Measurements from ENCODE around the gene TLCD3B. TPM values are rescaled to one million over a fixed set of nuclear protein-coding genes. Genes with fewer than 3 reads are reported as not detected.

Gene TLCD3B
- total RNA-seq, 1 experiment from 2014 or later = 20.9 TPM

GRCh38 chr16:29982560-29983419, 48.3 kb downstream of the TLCD3B start:
- no peaks in the 10 kb centered on the region for H3K79me1 ChIP-seq (ENCODE audit: insufficient read depth, low read depth, low read length, poor library complexity, severe bottlenecking)
- DNase-seq = no peak
- H3K36me3 Mint-ChIP-seq (ENCODE audit: insufficient read depth in 1 of 3, low read depth in 3 of 3) = peaks cover 54 to 87% (median 82%) of the 10 kb centered on the region in 3 experiments

More at GRCh38 chr16:29982560-29983419, 48.3 kb downstream of the TLCD3B start:
- H3K27me3 ChIP-seq (ENCODE audit: insufficient read depth, low read length) = no peaks in the 10 kb centered on the region
- no CpG with 5 or more reads among the region's 24 CpGs for WGBS (ENCODE audit: extremely low coverage, insufficient read length, low lambda C conversion rate)
- Mint-ChIP-seq H3K27me3 (ENCODE audit: low read depth) (no peaks in the 10 kb centered on the region), H3K4me3 (no peak overlapping the region), H3K27ac (no peak overlapping the region; a peak in 1 of 7 replicates), H3K4me1 (no peaks in the 10 kb centered on the region), H3K9me3 (no peaks in the 10 kb centered on the region)
- H3K4me2 ChIP-seq (ENCODE audit: insufficient read depth, insufficient read length, low read length) = no peak overlapping the region
- no peak overlapping the region for H3K56ac ChIP-seq (ENCODE audit: insufficient read length, low read depth, low read length)
- H3K18ac ChIP-seq (ENCODE audit: insufficient read length, low read depth, low read length) = no peak overlapping the region
- H3K9me3 ChIP-seq (ENCODE audit: control insufficient read depth, low read depth, low read length) = no peaks in the 10 kb centered on the region
- no peak for TF ChIP-seq CTCF (conservative IDR thresholded peaks at IDR 0.05)
- no peak overlapping the region for H3K9ac ChIP-seq (ENCODE audit: extremely low read depth, insufficient read length, low read length)
- H2BK20ac ChIP-seq (ENCODE audit: low read depth, low read length, poor library complexity, severe bottlenecking) = no peak overlapping the region
- H2BK12ac ChIP-seq (ENCODE audit: insufficient read length, low read depth, low read length) = no peak overlapping the region
- H3K23me2 ChIP-seq (ENCODE audit: insufficient read length, low read depth, low read length, poor library complexity, severe bottlenecking) = no peaks in the 10 kb centered on the region
- H3K14ac ChIP-seq (ENCODE audit: insufficient read depth, low read length) = no peak overlapping the region
- no peaks in the 10 kb centered on the region for H4K20me1 ChIP-seq (ENCODE audit: control insufficient read depth, insufficient read depth, insufficient read length)
- no peak overlapping the region for H2BK120ac ChIP-seq (ENCODE audit: low read depth, low read length, poor library complexity, severe bottlenecking)
- H3K4ac ChIP-seq (ENCODE audit: low read depth, low read length) = no peak overlapping the region
- H4K5ac ChIP-seq (ENCODE audit: insufficient read length, low read depth, low read length) = no peak overlapping the region
- no peak overlapping the region for H3K23ac ChIP-seq (ENCODE audit: insufficient read length, low read depth, low read length)
- H2AFZ ChIP-seq (ENCODE audit: low read length) = no peak overlapping the region
- no peak overlapping the region for H3T11ph ChIP-seq (ENCODE audit: low read length)
- no peak overlapping the region for H2BK15ac ChIP-seq (ENCODE audit: low read depth, low read length)
- H2BK5ac ChIP-seq (ENCODE audit: insufficient read length, low read length) = no peak overlapping the region
- H3K79me2 ChIP-seq (ENCODE audit: insufficient read depth, low read length) = no peaks in the 10 kb centered on the region
- H3K27ac ChIP-seq (ENCODE audit: insufficient read length, low read depth, low read length) = no peak overlapping the region
- no peaks in the 10 kb centered on the region for H3K4me1 ChIP-seq (ENCODE audit: insufficient read depth, low read length)
- no peak overlapping the region for H4K8ac ChIP-seq (replicated peaks; ENCODE audit: insufficient read length, low read depth, low read length)
- no peak overlapping the region for H4K91ac ChIP-seq (ENCODE audit: insufficient read length, low read depth, low read length)
- H2AK5ac ChIP-seq (ENCODE audit: insufficient read length, low read length) = no peak overlapping the region

Measured in H9 (cell line).